Smooth muscle cell (in vitro differentiated cells): ENCODE data around the gene CAPN10. TPM values are rescaled to one million over a fixed set of nuclear protein-coding genes. Genes with fewer than 3 reads are reported as not detected.

ENCODE experiments used
- DNase-seq: peaks from one replicate; lab custom pipeline; 2025; ENCODE audit not compliant: unreplicated experiment; lab: John Stamatoyannopoulos, UW
- H2AFZ ChIP-seq: fragments of 200-600 bp; sonication (generic); 2 replicates; pipeline ENCODE4 v1.6.0; 2016; ENCODE audit warnings: antibody characterized with exemption, low read depth, mild to moderate bottlenecking
- H3F3A ChIP-seq: fragments of 200-600 bp; sonication (generic); 2 replicates; pipeline ENCODE4 v1.6.0; 2017; ENCODE audit warnings: antibody characterized with exemption, low read depth
- H3K27ac ChIP-seq: fragments of 200-600 bp; sonication (generic); 2 replicates; pipeline ENCODE4 v1.5.1; 2016; ENCODE audit warnings: low read depth, mild to moderate bottlenecking
- H3K27me3 ChIP-seq: fragments of 200-600 bp; sonication (generic); 2 replicates; pipeline ENCODE4 v1.6.1; 2016; ENCODE audit warnings: low read depth, mild to moderate bottlenecking
- H3K36me3 ChIP-seq: fragments of 200-600 bp; sonication (generic); 2 replicates; pipeline ENCODE4 v1.5.1; 2016; ENCODE audit warnings: low read depth
- H3K4me1 ChIP-seq: fragments of 200-600 bp; sonication (generic); 2 replicates; pipeline ENCODE4 v1.5.1; 2016; ENCODE audit warnings: low read depth
- H3K4me2 ChIP-seq: fragments of 200-600 bp; sonication (generic); 2 replicates; pipeline ENCODE4 v1.6.0; 2016; ENCODE audit warnings: mild to moderate bottlenecking
- H3K4me3 ChIP-seq: fragments of 200-600 bp; sonication (generic); 2 replicates; pipeline ENCODE4 v1.5.1; 2016; ENCODE audit warnings: mild to moderate bottlenecking
- H3K79me2 ChIP-seq: fragments of 200-600 bp; sonication (generic); 2 replicates; pipeline ENCODE4 v1.6.0; 2016; ENCODE audit warnings: low read depth, mild to moderate bottlenecking
- H3K9ac ChIP-seq: fragments of 200-600 bp; sonication (generic); 2 replicates; pipeline ENCODE4 v1.6.0; 2016; ENCODE audit warnings: low read depth
- H3K9me3 ChIP-seq: fragments of 200-600 bp; sonication (generic); replicated peaks from 2 replicates; pipeline ENCODE4 v1.5.1; 2016; ENCODE audit warnings: low read depth
- H4K20me1 ChIP-seq: fragments of 200-600 bp; sonication (generic); 2 replicates; pipeline ENCODE4 v1.6.0; 2016; ENCODE audit warnings: low read depth
- WGBS: methylation state at CpG from one replicate; pipeline ENCODE4 v1.1.7; 2016; ENCODE audit warnings: low lambda C conversion rate; 5-methylcytosine and 5-hydroxymethylcytosine counted together
- polyA plus RNA-seq: library from polyadenylated mRNA; unstranded; fragments of >200 nt; fragmentation: Nextera tagmentation; extraction: Ambion mirVana; gene quantifications from 2 replicates; pipeline ENCODE4 v1.2.1, GENCODE V29; 2016
- total RNA-seq: library from RNA; depleted of rRNA; stranded (reverse); fragments of >200 nt; gene quantifications from 2 replicates; pipeline ENCODE4 v1.2.3, GENCODE V29; 2014
- TF ChIP-seq, protein P1 (sequence below): fragments of 200-600 bp; sonication (generic); IDR thresholded peaks from 2 replicates; pipeline ENCODE4 v1.5.1; 2017; ENCODE audit warnings: borderline replicate concordance, mild to moderate bottlenecking, antibody characterized with exemption; ENCODE audit not compliant: insufficient read depth, poor library complexity, severe bottlenecking

Gene CAPN10
- total and polyA plus RNA-seq, 2 experiments from 2014 or later, result 6.6 to 17.0 TPM

GRCh38 chr2:240576436-240577205 lies 9.9 kb upstream of the CAPN10 start:
- H3K27ac ChIP-seq, result no peak overlapping the region
- TF ChIP-seq, protein P1, sequence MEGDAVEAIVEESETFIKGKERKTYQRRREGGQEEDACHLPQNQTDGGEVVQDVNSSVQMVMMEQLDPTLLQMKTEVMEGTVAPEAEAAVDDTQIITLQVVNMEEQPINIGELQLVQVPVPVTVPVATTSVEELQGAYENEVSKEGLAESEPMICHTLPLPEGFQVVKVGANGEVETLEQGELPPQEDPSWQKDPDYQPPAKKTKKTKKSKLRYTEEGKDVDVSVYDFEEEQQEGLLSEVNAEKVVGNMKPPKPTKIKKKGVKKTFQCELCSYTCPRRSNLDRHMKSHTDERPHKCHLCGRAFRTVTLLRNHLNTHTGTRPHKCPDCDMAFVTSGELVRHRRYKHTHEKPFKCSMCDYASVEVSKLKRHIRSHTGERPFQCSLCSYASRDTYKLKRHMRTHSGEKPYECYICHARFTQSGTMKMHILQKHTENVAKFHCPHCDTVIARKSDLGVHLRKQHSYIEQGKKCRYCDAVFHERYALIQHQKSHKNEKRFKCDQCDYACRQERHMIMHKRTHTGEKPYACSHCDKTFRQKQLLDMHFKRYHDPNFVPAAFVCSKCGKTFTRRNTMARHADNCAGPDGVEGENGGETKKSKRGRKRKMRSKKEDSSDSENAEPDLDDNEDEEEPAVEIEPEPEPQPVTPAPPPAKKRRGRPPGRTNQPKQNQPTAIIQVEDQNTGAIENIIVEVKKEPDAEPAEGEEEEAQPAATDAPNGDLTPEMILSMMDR, result no peak
- no peak overlapping the region for H3K4me3 ChIP-seq
- no peak overlapping the region for H2AFZ ChIP-seq
- no peak for DNase-seq
- peaks cover 5% of the 10 kb centered on the region for H3K79me2 ChIP-seq
- peaks cover 50% of the 10 kb centered on the region for H4K20me1 ChIP-seq
- H3K27me3 ChIP-seq, result no peaks in the 10 kb centered on the region
- H3K36me3 ChIP-seq, result no peaks in the 10 kb centered on the region
- 99% methylated on average over 28 of the region's 32 CpGs for WGBS
- no peak overlapping the region for H3K4me2 ChIP-seq
- peaks cover 15% of the 10 kb centered on the region for H3F3A ChIP-seq
- H3K9me3 ChIP-seq, result no peaks in the 10 kb centered on the region
- no peak overlapping the region for H3K9ac ChIP-seq
- H3K4me1 ChIP-seq, result no peaks in the 10 kb centered on the region

- TF ChIP-seq, protein P1, result no peak
- H3K4me2 ChIP-seq, result no peak overlapping the region
- H3K27me3 ChIP-seq, result no peaks in the 10 kb centered on the region
- no peaks in the 10 kb centered on the region for H3K4me1 ChIP-seq
- no peaks in the 10 kb centered on the region for H3K9me3 ChIP-seq
- no peak overlapping the region for H3K4me3 ChIP-seq
- H3F3A ChIP-seq, result peaks cover 15% of the 10 kb centered on the region
- peaks cover 54% of the 10 kb centered on the region for H4K20me1 ChIP-seq
- 95% methylated on average over 22 of the region's 26 CpGs for WGBS
- H3K27ac ChIP-seq, result no peak overlapping the region
- no peaks in the 10 kb centered on the region for H3K36me3 ChIP-seq
- H3K79me2 ChIP-seq, result peaks cover 12% of the 10 kb centered on the region
- H2AFZ ChIP-seq, result no peak overlapping the region
- no peak for DNase-seq
- no peak overlapping the region for H3K9ac ChIP-seq
These were observed 9.0 kb upstream of the CAPN10 start for GRCh38 chr2:240577281-240578109.

GRCh38 chr2:240578110-240578450 lies 8.5 kb upstream of the CAPN10 start:
- Histone ChIP-seq H3K9me3 (no peaks in the 10 kb centered on the region), H3K4me2 (no peak overlapping the region), H2AFZ (no peak overlapping the region), H4K20me1 (peaks cover 60% of the 10 kb centered on the region), H3F3A (peaks cover 15% of the 10 kb centered on the region), H3K27me3 (no peaks in the 10 kb centered on the region), H3K27ac (no peak overlapping the region), H3K36me3 (no peaks in the 10 kb centered on the region), H3K4me1 (no peaks in the 10 kb centered on the region), H3K9ac (no peak overlapping the region), H3K79me2 (peaks cover 18% of the 10 kb centered on the region), H3K4me3 (no peak overlapping the region)
- TF ChIP-seq, protein P1, result no peak
- 97% methylated on average over 9 of the region's 9 CpGs for WGBS
- DNase-seq, result no peak
